DLD1 (cell line): ENCODE results near the gene VCAN.
"Not testable (repeated sequence)": the region's sequence is repeated elsewhere in the genome, so short reads cannot be mapped to it uniquely, and the experiment has no call there.

ENCODE experiments used
- in situ Hi-C: cut with HindIII; loops from 2 replicates; pipeline ENCODE4 v1.10.0; 2017; ENCODE audit warnings: low sequenced_read_pairs

Gene VCAN

DNA sequence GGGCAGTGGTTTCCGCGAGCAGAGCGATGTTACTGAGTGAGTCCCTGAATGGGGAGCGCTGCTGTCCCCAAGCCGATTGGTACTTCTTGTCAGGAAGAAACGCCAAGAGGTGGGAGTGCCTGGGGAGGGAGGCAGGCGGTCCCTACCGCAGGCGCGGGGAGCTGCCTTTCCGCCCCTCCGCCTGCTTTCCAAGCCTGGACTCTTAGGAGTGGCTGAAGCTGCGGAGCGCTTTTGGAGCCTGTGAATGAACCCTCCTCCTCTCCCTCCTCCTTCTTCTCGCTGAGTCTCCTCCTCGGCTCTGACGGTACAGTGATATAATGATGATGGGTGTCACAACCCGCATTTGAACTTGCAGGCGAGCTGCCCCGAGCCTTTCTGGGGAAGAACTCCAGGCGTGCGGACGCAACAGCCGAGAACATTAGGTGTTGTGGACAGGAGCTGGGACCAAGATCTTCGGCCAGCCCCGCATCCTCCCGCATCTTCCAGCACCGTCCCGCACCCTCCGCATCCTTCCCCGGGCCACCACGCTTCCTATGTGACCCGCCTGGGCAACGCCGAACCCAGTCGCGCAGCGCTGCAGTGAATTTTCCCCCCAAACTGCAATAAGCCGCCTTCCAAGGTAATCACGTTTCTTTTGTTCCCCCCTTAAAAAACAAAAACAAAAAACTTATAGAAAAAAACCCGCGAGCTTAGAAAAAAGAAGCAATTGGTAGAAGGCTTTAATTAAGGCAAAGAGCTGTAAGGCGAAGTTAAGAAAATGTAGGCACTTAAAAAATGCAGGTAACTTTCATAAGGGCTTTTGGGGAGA lies at the start of gene VCAN:
VCAN (plus strand) TSS at position 340 of the 808 bp plus-strand sequence. CDS start 11,775 bp downstream, outside the sequence.
- in situ Hi-C loops: no loop called here

DNA sequence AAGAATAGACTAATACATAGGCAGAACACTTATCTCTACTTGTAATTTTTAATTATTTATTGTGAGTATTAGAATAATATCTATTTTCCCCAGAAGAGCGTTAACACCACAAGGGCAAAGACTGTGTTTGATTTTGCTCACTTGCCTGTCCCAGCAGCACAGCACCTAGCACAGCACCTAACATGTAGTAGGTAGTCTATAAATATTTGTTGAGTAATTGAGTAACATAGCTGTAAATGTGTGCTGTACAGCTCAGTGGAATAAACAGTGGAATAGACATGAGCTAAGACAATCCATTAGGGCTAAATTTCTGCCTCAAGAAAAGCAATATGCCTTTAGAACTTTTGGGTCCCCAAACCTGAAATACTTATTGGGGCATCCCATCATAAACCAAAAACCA lies 49.3 kb upstream of the VCAN start:
- in situ Hi-C loops: no loop called here

DNA sequence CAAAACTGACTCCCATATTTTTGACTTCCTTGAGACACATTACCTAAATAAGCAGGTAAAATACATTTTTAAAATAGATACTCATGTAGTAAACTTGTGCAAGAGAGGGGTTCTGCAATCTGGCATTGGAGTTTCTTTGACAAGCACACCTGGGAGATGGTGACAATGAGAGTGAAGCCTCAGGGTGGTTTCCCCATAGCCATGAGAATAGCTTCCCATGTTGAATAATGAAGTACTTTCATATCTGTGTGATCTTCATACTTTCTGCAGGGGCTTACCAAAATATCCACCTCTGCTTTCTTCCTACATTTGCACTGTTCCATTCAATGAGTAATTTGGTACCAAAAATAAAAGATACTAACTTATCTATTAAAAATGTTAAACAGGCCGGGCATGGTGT lies 44.7 kb upstream of the VCAN start:
- in situ Hi-C loops: no loop called here

DNA sequence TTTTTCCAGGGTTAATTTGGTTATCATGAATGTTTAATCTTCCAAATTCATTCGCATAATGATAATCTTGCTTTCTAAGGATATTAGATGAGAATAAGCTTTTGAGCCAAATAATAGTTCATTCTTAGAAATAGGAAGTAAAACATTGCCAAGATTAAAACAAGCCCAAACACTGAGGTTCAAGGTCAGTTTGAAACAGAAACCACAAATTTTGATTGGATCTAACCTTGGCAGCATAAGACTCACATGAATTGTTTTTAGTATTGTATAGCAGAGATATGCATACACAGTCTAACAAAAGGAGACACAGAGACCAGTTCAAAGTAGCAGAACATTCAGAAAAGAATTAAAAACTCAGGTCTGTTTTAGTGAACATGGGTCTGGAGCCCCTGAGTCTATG lies 43.4 kb upstream of the VCAN start:
- in situ Hi-C loops: no loop called here

DNA sequence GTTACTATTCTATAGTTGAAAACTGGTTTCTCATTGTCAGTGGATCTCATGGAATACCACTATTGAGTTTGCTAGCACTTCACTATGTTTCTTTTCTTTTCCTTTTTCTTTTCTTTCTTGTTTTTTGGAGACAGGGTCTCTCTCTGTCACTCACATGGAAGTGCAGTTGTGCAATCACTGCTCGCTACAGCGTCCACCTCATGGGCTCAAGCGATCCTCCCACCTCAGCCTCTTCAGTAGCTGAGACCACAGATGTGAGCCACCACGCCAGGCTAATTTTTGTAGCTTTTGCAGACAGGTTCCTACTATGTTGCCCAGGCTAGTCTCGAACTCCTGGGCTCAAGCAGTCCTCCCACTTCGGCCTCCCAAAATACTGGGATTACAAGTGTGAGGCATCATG lies 42.7 kb upstream of the VCAN start:
- in situ Hi-C loops: no loop called here

DNA sequence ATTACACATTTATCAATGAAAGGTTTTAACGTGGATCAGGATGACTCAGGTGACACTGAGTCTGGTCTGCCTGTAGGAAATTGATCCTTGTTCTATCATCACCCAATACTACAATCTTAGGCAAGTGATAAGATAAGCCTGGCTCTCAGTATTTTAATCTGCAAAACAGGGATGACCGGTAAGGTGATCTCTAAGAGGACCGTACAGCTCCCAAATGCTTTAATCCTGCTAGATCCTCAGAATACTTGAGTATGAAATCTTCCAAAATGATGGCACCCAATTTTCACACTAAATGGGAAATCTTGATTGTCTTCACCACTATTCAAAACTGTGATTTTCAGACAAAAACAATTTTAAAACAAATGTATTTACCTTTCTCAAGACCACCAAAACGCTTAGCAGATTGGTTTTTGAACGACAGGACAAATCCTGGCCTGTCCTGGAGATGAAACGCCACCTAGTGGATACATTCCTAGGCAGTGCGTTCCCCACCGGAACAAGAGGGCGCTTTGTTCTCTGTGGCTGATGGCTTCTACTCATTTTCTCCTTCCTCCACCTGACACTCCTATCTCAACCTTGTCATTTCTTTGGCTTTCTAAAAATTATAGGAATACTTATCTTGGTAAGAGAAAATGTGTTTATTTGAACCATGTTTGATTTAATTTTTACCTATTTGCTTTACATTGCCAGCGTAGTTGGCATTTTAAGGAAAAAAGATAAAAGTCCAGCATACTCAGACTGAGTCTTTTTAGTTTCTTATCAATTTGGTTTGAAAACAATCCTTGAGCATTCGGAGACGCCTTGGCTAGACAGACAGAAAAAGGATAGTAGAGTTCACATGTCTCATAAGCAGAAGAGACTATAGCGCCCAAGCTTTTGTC lies 41.2 kb upstream of the VCAN start:
- in situ Hi-C loops: no loop called here

DNA sequence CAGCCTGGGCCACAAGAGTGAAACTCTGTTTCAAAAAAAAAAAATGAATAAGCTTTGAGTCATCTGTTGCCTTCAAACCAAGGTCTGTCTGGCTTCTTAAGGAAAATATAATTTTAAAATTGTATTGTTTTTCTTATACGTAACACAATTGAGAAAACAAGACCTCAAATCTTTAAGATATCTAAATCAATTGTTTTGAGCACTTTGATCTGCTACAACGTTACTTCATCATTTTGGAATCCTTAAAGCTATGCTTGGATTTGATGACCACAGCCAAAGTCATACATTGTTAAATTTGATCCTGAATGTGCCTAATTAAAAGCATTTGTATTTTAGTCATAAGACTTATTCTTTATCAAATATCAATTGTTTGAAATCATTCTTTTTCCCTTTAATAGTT lies 37.7 kb upstream of the VCAN start:
- in situ Hi-C loops: no loop called here

DNA sequence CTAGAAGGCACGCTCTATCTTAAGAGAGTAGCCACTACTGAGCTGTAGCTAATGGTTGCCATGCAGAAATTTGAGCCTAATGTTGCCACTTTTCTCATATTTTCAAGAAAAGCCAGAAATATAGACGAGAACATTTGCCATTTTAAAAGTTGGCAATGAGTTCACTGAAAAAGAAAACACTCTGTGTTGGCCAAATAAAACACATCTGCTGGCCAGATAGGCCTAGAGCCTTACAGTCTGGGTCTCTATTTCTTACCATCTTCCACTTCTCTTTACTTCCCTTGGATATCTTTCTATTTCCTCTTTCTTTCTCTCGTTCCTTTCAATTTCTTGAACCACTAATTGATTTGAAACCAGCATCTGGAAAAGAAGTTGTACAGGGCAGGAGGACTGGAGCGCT lies 36.6 kb upstream of the VCAN start:
- in situ Hi-C loops: no loop called here

DNA sequence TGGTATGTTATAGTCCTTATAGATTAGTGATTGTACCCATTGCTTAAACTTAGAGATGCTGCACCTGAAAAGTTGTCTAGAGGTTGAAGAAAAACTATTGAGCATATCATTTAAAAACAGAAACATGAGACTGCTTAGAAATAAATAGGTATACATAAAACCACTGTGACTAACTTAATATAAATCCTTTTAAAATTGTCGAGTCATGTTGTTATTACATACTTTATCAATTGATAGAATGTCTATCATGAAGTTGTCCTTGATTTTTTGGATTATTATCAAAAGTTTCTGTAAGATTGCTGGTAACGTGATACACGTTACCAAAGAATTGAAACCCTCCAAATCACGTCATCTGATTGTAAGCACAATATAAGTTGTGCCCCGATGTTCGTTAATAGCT lies 35.3 kb upstream of the VCAN start:
- in situ Hi-C loops: no loop called here

DNA sequence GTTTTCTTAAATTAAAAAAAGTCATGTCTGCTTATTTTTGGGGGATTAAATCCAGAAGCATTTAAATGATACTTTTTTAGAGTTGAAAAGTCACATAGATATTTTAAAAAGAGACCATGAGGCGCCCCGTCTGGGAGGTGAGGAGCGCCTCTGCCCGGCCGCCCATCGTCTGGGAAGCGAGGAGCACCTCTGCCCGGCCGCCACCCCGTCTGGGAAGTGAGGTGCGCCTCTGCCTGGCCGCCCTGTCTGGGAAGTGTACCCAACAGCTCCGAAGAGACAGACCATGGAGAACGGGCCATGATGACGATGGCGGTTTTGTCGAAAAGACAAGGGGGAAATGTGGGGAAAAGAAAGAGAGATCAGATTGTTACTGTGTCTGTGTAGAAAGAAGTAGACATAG lies 33.8 kb upstream of the VCAN start:
- in situ Hi-C loops: not testable (repeated sequence)

DNA sequence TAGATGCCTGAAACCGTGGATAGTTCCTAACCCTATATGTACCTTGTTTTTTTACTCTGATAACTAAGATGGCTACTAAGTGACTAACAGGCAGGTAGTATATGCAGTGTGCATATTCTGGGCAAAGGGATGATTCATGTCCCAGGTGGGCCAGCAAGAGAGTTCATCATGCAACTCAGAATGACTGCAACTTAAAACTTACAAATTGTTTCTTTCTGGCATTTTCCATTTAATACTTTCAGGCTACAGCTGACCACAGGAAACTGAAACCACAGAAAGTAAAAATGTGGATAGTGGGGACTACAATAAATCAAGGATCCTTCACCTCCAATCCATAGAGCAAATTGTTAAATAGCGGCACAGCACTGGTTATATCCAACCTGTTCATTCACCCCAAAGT lies 30.7 kb upstream of the VCAN start:
- in situ Hi-C loops: no loop called here

DNA sequence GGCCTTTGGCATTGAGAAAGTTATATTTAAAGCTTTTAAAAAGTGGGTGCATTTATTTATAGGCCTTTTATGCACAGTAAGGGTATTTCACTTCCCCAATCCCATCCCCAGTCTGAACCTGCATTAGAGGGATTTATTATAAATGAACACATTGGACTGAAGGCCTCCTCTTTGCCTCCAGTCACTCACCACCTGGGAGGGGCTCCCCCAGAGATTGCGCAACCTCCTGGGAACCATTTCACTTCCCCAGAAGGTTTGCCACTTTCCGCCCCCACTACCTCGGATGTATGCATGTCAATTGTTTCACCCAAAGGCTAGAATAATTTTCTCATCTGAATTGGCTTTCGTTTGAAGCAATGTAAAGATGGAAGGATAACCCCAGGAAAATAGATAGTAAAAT lies 29.8 kb upstream of the VCAN start:
- in situ Hi-C loops: no loop called here

DNA sequence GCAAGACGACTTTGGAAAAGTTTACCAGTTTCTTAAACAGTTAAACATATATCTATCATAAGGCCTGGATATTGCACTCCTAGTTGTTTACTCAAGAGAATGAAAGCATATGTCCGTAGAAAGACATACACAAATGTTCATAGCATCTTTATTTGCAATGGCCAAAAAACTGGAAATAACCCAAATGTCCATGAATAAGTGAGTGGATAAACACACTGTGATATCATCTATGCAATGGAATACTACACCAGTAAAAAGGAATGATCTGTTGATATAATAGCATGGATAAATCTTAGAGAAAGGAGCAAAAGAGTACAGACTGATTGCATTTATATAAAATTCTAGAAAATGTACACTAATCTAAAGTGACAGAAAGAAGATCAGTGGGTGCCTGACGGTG lies 28.0 kb upstream of the VCAN start:
- in situ Hi-C loops: no loop called here

DNA sequence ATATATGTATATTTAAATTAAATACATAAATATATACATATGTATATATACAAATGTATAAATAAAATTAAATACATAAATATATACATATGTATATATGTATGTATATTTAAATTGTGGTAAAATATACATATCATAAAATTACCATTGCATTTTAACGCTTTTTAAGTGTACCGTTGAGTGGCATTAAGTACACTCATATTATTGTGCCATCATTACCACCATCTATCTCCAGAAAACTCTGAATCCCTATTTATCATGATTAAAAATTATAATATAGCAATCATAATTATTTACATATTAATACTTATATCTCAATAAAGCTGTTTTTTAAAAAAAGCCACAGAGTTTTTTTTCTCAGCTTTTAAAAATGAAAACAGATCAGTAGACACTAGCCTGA lies 27.1 kb upstream of the VCAN start:
- in situ Hi-C loops: no loop called here

DNA sequence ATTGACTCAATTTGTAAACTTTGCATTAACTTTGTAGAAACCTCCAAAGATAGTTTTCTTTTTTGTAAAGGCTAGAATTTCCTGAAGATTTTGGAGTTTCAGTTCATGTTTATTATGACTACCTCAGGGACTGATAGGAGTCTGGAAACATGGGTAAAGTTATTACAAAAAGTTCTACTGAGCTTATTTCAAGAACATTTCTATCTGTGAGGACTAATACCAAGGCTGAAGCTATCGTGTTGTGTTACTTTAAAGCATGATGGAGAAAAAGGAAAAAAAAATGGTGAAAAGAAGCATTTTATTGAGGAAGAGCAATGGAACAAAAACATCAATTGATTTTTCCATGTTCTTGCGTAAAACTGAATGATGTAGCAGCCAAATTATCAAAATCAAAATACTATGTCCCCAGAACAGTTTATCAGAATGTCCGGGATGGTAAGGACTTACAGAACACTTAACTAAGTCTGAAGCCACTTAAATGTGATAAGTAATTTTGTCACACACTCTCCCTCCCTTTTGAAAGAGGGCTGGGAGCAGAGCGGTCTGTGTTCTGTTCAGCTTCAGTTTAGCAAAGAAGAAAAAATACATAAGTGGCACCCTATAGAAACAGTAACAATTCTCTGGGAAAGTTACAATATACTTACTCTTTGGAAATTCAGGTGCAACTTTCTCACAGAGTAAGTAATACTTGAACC lies 25.1 kb upstream of the VCAN start:
- in situ Hi-C loops: no loop called here

DNA sequence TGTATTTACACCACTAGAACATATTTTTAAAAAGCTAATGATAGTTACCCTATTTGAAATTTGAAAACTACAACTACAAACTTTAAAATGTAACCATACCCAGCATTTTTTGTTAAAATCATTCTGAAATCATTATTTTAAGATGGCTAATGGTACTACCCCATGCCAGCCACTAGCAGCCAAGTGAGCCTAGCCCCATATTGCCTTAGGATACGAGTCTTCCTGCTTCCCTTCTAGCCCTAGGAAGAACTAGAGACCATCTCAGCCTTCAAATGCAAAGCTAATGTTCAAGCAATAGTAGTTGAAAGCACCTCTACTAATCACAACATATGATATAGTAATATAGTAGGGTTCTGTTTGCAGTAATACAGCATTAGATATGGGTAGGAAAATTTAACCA lies 24.0 kb upstream of the VCAN start:
- in situ Hi-C loops: no loop called here

DNA sequence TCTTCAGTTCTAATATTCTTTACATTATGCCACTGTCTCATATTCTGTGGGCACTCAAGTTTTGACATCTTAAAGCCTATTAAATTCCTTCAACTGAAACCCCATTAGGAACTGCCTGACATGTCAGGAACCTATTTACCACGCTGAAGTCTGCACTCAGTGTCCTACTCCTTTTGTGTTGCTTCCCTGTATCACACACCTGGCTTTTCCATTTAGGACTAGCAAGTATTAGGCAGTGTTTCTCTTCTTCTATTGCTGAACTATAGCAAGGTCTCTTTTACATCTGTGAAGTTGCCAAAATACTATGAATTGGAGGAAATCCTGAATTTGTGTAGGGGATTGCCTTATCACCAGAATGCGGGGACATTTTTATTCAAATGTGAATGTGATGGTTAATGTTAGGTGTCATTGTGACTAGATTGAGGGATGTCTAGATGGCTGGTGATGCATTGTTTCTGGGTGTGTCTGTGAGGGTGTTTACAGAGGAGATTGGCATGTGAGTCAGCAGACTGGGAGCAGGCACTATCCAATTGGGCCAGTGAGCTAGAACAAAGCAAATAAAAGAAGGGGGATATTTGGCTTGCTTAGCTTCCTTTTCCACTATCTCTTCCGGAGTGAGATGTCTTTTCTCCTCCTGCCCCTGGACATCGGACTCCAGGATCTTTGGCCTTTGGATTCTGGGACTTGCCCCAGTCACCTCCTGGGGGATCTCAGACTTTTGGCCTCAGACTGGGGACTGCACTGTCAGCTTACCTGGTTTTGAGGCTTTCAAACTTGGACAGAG lies 21.2 kb upstream of the VCAN start:
- in situ Hi-C loops: no loop called here

DNA sequence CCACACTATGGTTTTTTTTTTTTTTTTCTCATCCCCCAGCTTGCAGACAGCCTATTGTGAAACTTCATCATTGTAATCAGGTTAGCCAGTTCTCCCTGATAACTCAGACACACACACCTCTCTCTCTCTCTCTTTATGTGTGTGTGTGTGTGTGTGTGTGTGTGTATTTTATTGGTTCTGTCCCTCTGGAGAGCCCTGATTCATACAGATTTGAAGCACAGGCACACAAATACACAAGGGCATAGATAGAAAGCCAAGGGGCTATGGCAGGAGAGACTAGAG lies 20.6 kb upstream of the VCAN start:
- in situ Hi-C loops: no loop called here

DNA sequence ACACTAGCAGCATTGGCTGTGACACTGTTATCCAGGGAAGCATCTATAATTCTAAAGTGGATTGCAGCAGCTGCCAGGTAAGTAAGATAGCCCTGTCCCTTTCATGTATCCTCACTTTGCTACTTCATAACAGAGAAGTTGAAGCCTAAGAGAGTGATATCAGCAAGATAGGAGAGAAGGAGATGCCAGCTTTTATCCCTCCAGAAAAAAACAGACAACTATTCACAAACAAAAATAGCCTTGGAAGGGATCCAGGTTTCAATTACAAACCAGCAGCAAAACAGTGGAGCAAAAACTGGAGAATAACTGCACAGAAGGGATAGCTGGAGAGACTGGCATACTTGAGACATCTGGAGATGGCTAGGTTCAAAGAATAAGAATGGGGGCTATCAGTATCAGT lies 19.6 kb upstream of the VCAN start:
- in situ Hi-C loops: no loop called here

DNA sequence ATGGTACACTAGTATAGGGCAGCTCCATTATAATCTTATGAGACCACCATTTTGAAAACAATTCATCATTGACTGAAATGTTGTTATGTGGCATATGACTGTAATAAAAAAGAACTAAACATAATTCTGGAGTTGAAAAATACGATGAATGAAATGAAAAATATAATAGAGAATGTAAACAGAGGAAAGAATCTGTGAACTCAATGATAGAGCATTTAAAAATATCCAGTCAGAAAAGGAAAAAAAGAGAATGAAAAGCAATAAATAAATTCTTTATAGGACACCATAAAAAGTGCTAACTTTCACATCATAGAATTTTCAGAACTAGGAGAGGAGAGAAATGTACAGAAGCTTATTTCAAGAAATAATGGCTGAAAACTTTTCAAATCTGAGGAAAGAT lies 17.6 kb upstream of the VCAN start:
- in situ Hi-C loops: no loop called here

DNA sequence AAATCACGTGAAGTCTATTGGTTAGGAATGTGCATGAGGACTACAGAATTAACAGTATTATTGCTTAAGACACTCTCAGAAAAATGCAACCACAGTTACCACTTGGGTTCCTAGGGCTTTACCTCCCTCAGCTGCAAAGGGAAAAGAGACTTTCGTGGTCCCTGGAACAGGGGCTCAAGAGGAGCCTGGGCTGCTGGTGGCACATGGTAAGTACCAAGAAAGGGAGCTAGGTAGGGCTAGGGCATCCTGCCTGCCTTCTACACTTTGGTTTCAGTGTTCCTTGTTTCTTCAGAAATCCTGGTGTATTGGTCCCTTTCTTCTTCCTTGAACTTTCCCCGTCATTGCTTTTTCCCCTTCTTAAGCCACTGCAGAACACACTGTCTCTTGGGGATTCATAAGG lies 7.3 kb upstream of the VCAN start:
- in situ Hi-C loops: no loop called here
